ENCODE data around the gene GGT6. TPM values are rescaled to one million over a fixed set of nuclear protein-coding genes. Genes with fewer than 3 reads are reported as not detected.

Gene GGT6
- total RNA-seq, 1 donor from 2014 or later, result not detected

GRCh38 chr17:4573669-4574068, 13.3 kb upstream of the GGT6 start:
- no peak for DNase-seq

GRCh38 chr17:4573115-4573514, 12.7 kb upstream of the GGT6 start:
- DNase-seq, result no peak

- DNase-seq, result no peak
Observed at GRCh38 chr17:4572131-4572530, 11.8 kb upstream of the GGT6 start.

- no peak for DNase-seq
Observed at GRCh38 chr17:4569591-4569990, 9.2 kb upstream of the GGT6 start.

DNA sequence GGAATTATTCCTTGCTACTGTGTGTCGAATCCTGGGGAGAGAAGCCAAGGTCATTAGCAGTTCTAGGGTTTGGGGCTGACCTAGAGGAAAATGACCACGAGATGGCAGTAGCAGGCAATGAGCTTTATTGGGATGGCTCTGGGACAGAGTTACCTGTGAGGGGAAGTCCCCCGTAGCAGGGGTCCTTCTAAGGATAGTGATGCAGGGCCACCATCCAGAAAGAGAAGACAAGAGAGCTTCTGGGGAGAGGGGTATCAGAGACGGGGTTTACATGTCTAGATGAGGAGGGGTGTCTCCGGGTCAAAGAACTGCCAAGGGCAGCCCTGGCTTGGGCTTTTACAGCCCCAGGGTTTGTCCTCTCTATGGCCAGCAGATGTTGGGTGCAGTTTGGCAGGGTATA, 6.4 kb upstream of the GGT6 start:
- DNase-seq, result peak; percentile 74

DNA sequence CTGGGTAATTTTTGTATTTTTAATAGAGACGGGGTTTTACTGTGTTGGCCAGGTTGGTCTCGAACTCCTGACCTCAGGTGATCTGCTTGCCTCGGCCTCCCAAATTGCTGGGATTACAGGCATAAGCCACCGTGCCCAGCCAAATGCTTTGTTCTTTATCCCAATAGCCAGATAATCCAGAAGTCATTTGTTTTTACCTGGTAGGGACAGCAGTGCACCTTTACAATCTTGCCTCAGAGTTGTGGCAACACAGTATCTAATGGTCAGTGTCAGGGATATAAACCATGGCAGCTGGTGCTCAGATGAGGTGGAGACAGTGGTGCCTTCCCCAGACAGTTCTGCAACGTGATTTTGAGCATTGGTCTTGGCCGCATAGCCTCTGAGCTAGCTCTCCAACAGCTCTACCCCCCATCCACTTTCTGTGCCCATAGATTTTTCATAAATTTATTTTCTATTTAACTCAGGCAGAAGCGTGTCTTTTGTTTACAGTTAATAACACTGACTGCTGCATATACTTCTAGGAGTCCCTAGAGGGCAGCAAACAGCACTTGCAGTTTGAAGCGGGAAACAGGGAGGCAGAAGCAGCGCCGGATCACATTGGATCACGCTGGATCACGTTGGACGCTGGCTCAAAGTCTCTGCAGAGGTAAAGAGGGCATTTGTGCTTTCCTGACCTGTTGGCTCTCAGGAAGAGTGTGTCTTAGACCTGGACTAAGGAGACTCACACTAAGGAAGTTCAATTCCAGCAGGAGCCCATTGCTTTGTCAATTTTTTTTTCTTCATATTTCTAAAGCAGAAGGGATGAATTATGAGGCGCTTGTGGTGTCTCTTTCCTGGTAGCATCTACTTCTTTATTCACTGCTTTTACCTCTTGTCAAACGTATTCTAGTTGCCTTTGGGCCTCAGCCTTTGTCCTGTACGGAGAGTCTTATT, 5.1 kb upstream of the GGT6 start:
- DNase-seq, result peak; percentile 88

DNA sequence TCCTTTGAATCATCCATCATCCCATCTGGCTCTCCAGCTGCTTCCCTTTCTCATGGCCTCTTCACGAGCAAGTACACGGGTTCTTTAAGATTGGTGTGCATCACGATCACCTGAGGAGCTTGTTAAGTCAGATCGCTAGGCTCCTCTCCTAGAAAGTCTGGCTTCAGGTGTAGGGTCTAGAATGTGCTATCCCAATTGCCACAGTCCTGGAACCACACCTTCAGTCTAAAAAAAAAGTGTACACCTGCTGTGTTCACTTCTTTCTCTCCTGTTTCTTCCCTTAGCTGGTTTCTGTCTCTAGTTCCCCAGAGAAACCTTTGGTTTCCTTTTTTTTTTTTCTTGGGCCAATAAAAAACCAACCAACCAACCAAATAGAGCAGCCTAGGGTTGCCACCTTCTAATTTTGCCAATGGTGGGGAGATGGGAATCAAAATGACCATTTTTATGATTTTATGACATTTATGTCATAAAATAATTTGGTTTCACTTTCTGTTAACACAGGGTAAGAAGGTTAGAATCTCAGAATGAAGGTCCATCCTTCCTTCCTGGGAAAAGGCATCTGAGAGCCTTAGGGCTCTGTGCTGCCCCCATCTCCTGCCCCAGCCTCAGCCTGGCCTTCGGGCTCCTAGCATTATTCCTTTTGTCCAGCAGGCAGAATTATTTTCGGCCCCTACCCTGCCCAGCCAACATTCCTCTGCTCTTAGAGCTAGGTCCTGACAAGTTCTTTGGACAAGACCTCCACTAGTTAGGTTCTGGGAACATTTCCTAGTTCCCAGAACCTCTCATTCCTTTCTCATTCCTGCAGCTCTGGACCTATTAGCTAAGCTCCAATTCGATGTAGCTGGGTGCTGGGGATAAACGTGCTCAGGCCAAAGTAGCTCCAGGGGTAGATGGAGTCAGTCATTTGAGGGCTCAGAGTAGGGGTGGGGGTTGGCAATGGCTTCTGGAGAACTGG, 1.9 kb upstream of the GGT6 start:
- no peak for DNase-seq

DNA sequence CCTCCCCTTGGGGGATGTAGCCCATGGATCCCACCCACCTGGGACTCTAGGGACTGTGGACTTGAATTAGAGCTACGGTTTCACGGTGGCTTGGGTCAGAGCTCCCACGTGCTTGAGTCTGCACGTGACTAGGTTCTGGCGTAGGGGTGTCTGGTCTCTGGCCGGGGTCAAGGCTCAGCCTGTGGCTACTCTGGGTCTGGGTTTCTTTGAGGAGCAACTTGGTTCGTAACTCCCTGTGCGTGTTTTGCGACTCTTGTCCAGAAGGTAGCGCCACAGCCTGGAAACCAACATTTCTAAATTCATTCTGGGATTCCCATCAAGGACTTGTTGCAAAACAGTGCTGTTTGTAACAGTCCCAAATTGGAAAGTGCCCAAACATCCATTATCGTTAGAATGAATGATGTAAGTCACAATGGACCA, 470 bp upstream of the GGT6 start:
- no peak for DNase-seq

- no peak for DNase-seq
Observed at GRCh38 chr17:4559966-4560365, 411 bp downstream of the GGT6 start.

- no peak for DNase-seq
Observed at GRCh38 chr17:4559139-4559791, 1.1 kb downstream of the GGT6 start.

DNA sequence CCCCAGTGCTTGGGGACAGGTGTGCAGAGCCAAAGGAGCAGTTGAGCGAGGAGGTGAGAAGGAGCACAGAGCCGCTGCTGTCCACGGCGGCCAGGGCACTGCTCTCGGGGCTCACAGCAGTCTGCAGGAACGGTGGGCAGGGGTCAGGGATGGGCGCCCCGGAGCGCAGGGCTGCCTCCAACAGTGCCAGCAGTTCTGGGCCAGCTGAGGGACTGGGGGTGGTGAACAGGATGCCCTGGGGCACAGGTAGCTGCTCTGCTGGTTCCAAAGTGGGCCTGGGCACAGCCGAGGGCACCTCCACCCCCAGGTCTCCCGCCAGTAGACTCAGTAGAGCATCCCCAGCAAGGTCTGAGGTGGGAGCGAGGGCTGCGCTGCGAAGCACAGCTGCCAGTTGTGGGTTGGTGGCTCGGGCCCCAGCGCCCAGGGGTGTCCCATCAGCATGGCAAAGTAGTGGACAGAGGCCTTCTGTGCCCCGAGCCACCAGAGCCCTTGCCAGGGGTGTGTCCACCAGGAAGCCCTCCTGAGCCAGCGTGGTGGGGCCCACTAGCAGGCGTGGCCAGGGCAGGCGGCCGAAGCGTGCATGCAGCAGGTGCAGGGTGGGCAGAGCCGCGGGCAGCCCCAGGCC, 1.9 kb downstream of the GGT6 start:
- no peak for DNase-seq

GRCh38 chr17:4557626-4558346, 2.6 kb downstream of the GGT6 start:
- no peak for DNase-seq

GRCh38 chr17:4556996-4557395, 3.4 kb downstream of the GGT6 start:
- no peak for DNase-seq

- no peak for DNase-seq
Observed at GRCh38 chr17:4555873-4556759, 4.3 kb downstream of the GGT6 start.

DNA sequence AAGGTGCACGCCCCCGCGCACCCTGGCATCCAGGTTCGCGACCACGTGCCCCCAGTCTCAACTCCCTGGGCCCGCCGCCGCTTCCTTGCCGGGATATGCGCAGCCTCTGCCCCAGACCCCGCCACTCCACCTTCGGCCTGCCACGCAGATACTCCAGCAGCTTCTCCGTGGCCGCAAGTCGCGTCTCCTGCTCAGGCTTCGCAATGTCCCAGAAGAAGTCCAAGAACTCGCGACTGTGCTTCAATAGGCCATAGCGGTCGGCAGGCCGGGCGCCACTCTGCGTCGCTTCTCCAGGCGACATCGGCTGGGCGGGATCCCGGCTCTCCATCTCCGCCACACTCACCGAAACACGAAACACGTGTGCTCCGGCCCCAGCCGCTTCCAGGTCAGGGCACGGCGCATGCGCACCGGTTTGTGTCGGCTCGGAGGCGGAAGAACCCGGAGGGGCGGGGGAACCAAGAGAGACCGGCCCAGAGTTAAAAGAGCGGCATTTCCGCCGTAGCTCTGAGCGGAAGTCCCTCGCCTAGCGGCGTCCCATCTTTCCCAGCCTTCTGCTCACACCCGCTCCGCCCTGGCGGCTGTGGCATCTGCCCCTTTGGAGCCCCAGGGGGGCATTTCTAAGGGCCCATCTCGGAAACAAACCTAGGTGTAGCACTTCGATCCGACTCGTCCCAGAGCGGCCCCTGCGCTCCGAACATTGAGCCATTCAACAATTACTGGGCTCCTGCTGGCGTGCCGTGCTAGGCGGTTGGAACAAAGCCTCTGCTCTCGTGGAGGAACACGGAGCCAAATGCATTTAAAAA, 5.2 kb downstream of the GGT6 start, which contains the start of gene MYBBP1A:
Gene MYBBP1A, minus strand, starts transcription at position 388 of the 803 bp plus-strand sequence. Its CDS starts 60 bp downstream, at position 328.
- peak; percentile 97 for DNase-seq

GRCh38 chr17:4554441-4554996, 5.9 kb downstream of the GGT6 start:
- DNase-seq, result no peak

DNA sequence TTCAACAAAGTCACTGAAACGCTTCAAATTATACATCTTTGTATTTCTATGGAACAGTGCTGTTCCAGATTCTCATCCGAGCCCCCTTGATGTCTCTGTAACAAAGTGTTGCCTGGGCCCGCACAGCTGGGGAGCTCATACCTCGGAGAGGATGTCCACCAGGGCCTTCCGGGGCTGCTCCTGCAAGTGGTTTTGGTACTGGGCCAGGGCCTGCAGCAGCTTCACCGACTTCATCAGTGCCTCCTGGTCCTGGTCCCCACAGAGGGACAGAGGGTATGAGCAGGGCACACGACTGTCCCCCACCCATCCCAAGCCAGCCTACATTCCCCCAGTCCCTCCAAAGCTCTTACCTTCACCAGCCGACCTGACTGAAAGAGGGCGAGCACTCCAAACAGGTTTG, 6.7 kb downstream of the GGT6 start:
- DNase-seq, result no peak

- no peak for DNase-seq
Observed at GRCh38 chr17:4551796-4552525, 8.4 kb downstream of the GGT6 start.

GRCh38 chr17:4551141-4551540, 9.2 kb downstream of the GGT6 start:
- no peak for DNase-seq
